ENCODE results near the gene RGL4.

Gene RGL4

DNA sequence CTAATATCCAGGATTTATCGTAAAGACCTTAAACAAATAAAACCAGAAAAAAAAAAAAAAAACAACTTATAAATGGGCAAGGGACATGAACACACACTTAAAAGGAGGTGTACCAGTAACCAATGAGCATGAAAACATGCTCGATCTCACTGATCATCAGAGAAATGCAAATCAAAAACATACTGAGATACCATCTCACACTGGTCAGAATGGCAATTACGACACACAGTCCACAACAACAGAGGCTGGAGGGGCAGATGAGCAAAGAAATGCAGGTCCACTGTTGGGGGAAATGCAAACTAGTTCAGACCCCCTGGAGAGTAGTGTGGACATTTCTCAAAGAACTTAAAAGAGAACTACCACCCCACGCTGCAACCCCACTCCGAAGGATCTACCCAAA is 13.2 kb downstream of the RGL4 start:
- H3K4me1 ChIP-seq (ENCODE audit: control insufficient read depth in 1 of 2, insufficient read depth in 2 of 2, low read length in 2 of 2) = no peaks in the 10 kb centered on the region
- no peak overlapping the region for H3K4me3 ChIP-seq (ENCODE audit: low read depth, low read length)
- H3K79me1 ChIP-seq (ENCODE audit: low read length) = no peaks in the 10 kb centered on the region
- H3K36me3 ChIP-seq (ENCODE audit: control insufficient read depth in 1 of 2, insufficient read depth in 2 of 2, low read length in 2 of 2) = peaks cover 13 to 44% of the 10 kb centered on the region in 2 experiments
- H3K27me3 ChIP-seq (ENCODE audit: insufficient read depth, low read length) = no peaks in the 10 kb centered on the region
- no peak overlapping the region for H3K4ac ChIP-seq (ENCODE audit: low read depth, low read length)
- H4K91ac ChIP-seq (ENCODE audit: low read depth, low read length) = no peak overlapping the region
- no peak overlapping the region for H3K23ac ChIP-seq (ENCODE audit: low read length)
- no peak overlapping the region for H4K12ac ChIP-seq (ENCODE audit: low read depth, low read length)
- H3K9me3 ChIP-seq (ENCODE audit: insufficient read depth, low read depth, low read length) = no peaks in the 10 kb centered on the region
- WGBS (ENCODE audit: extremely low coverage, insufficient coverage, insufficient read length) = no CpG with 5 or more reads among the region's 5 CpGs
- H3K79me2 ChIP-seq (ENCODE audit: control insufficient read depth, insufficient read depth, low read length, poor library complexity) = no peaks in the 10 kb centered on the region
- H3K18ac ChIP-seq (ENCODE audit: low read length) = no peak overlapping the region
- peak in 1 of 2 donors; percentile 5 for DNase-seq
- no peak overlapping the region for H2BK5ac ChIP-seq (ENCODE audit: low read depth, low read length, poor library complexity)
- no peak overlapping the region for H4K8ac ChIP-seq (ENCODE audit: low read depth, low read length)
- no peak overlapping the region for H2BK12ac ChIP-seq (ENCODE audit: low read length)
- no peak overlapping the region for H2BK120ac ChIP-seq (ENCODE audit: insufficient read depth, low read length, poor library complexity)
- no peak overlapping the region for H2AK5ac ChIP-seq (ENCODE audit: low read length)
- no peak overlapping the region for H3K4me2 ChIP-seq (ENCODE audit: low read length)
- H3K27ac ChIP-seq (ENCODE audit: low read depth, low read length) = no peak overlapping the region
- H3K14ac ChIP-seq (ENCODE audit: low read length) = no peak overlapping the region
- no peak overlapping the region for H2AFZ ChIP-seq (ENCODE audit: insufficient read depth, low read length, poor library complexity)
- H3K9ac ChIP-seq (ENCODE audit: low read length) = no peak overlapping the region

DNA sequence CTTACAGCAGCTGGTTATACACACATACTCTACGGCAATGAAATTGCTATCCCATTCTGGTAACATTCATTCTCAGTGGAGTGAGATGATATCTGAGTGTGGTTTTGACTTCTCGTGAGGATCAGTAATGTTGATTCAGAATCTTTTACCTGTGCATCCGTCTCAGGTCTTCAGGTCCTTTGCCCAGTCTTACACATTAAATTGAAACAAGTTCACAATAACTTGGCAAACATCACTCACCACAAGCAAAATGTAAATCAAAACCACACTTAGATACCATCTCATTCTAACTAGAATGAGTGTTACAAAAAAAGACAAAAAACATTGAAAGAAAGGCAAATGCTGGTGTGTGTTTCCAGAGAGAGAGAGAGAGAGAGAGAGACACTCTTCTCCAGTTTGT is 14.0 kb downstream of the RGL4 start:
- Histone ChIP-seq H3K36me3 (ENCODE audit: control insufficient read depth in 1 of 2, insufficient read depth in 2 of 2, low read length in 2 of 2) (peaks cover 15 to 47% of the 10 kb centered on the region in 2 experiments), H4K8ac (ENCODE audit: low read depth, low read length) (no peak overlapping the region), H2BK5ac (ENCODE audit: low read depth, low read length, poor library complexity) (no peak overlapping the region), H2BK120ac (ENCODE audit: insufficient read depth, low read length, poor library complexity) (no peak overlapping the region), H3K4me1 (ENCODE audit: control insufficient read depth in 1 of 2, insufficient read depth in 2 of 2, low read length in 2 of 2) (no peaks in the 10 kb centered on the region), H4K12ac (ENCODE audit: low read depth, low read length) (no peak overlapping the region), H2BK12ac (ENCODE audit: low read length) (no peak overlapping the region), H2AK5ac (ENCODE audit: low read length) (no peak overlapping the region), H3K9ac (ENCODE audit: low read length) (no peak overlapping the region), H3K79me1 (ENCODE audit: low read length) (no peaks in the 10 kb centered on the region), H4K91ac (ENCODE audit: low read depth, low read length) (no peak overlapping the region), H3K14ac (ENCODE audit: low read length) (no peak overlapping the region), H3K18ac (ENCODE audit: low read length) (no peak overlapping the region), H3K27ac (ENCODE audit: low read depth, low read length) (no peak overlapping the region), H3K4me2 (ENCODE audit: low read length) (no peak overlapping the region), H3K23ac (ENCODE audit: low read length) (no peak overlapping the region), H3K27me3 (ENCODE audit: insufficient read depth, low read length) (no peaks in the 10 kb centered on the region), H2AFZ (ENCODE audit: insufficient read depth, low read length, poor library complexity) (no peak overlapping the region), H3K4me3 (ENCODE audit: low read depth, low read length) (no peak overlapping the region), H3K4ac (ENCODE audit: low read depth, low read length) (no peak overlapping the region), H3K79me2 (ENCODE audit: control insufficient read depth, insufficient read depth, low read length, poor library complexity) (no peaks in the 10 kb centered on the region), H3K9me3 (ENCODE audit: insufficient read depth, low read depth, low read length) (no peaks in the 10 kb centered on the region)
- WGBS (ENCODE audit: extremely low coverage, insufficient coverage, insufficient read length) = no CpG with 5 or more reads among the region's 3 CpGs
- DNase-seq = no peak

DNA sequence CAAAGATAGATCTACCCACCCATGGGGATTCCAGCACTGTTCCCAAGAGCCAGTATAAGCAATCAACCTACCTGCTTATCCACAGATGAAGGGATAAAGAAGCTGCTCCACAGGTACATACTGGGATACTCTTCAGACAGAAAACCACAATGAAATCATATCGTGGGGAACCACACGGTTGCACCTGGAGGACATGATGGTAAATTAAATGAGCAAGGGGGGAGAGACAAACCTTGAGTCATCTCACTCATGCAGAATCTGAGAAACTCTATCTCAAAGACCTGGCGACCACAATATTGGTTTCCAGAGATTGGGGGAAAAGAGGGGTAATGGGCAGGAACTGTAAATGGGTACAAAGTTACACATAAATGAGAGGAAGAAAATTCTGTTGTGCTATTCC is 14.5 kb downstream of the RGL4 start:
- Histone ChIP-seq H4K8ac (ENCODE audit: low read depth, low read length) (no peak overlapping the region), H3K36me3 (ENCODE audit: control insufficient read depth in 1 of 2, insufficient read depth in 2 of 2, low read length in 2 of 2) (peaks cover 15 to 51% of the 10 kb centered on the region in 2 experiments), H3K14ac (ENCODE audit: low read length) (no peak overlapping the region), H3K4me3 (ENCODE audit: low read depth, low read length) (no peak overlapping the region), H2AFZ (ENCODE audit: insufficient read depth, low read length, poor library complexity) (no peak overlapping the region), H2BK120ac (ENCODE audit: insufficient read depth, low read length, poor library complexity) (no peak overlapping the region), H3K4me2 (ENCODE audit: low read length) (no peak overlapping the region), H3K18ac (ENCODE audit: low read length) (no peak overlapping the region), H3K4ac (ENCODE audit: low read depth, low read length) (no peak overlapping the region), H3K79me1 (ENCODE audit: low read length) (no peaks in the 10 kb centered on the region), H4K91ac (ENCODE audit: low read depth, low read length) (no peak overlapping the region), H3K4me1 (ENCODE audit: control insufficient read depth in 1 of 2, insufficient read depth in 2 of 2, low read length in 2 of 2) (no peaks in the 10 kb centered on the region), H2BK12ac (ENCODE audit: low read length) (no peak overlapping the region), H3K27ac (ENCODE audit: low read depth, low read length) (no peak overlapping the region), H3K23ac (ENCODE audit: low read length) (no peak overlapping the region), H4K12ac (ENCODE audit: low read depth, low read length) (no peak overlapping the region), H3K27me3 (ENCODE audit: insufficient read depth, low read length) (no peaks in the 10 kb centered on the region), H2AK5ac (ENCODE audit: low read length) (no peak overlapping the region), H2BK5ac (ENCODE audit: low read depth, low read length, poor library complexity) (no peak overlapping the region), H3K9ac (ENCODE audit: low read length) (no peak overlapping the region), H3K9me3 (ENCODE audit: insufficient read depth, low read depth, low read length) (no peaks in the 10 kb centered on the region), H3K79me2 (ENCODE audit: control insufficient read depth, insufficient read depth, low read length, poor library complexity) (no peaks in the 10 kb centered on the region)
- DNase-seq = no peak
- no CpG with 5 or more reads among the region's 3 CpGs for WGBS (ENCODE audit: extremely low coverage, insufficient coverage, insufficient read length)

- no peak overlapping the region for H2BK120ac ChIP-seq (ENCODE audit: insufficient read depth, low read length, poor library complexity)
- no peak overlapping the region for H2BK5ac ChIP-seq (ENCODE audit: low read depth, low read length, poor library complexity)
- WGBS (ENCODE audit: extremely low coverage, insufficient coverage, insufficient read length) = no CpG with 5 or more reads among the region's 1 CpG
- no peak overlapping the region for H4K12ac ChIP-seq (ENCODE audit: low read depth, low read length)
- H3K4me2 ChIP-seq (ENCODE audit: low read length) = no peak overlapping the region
- H3K36me3 ChIP-seq (ENCODE audit: control insufficient read depth in 1 of 2, insufficient read depth in 2 of 2, low read length in 2 of 2) = peaks cover 20 to 57% of the 10 kb centered on the region in 2 experiments
- H4K8ac ChIP-seq (ENCODE audit: low read depth, low read length) = no peak overlapping the region
- H3K27ac ChIP-seq (ENCODE audit: low read depth, low read length) = no peak overlapping the region
- H3K9ac ChIP-seq (ENCODE audit: low read length) = no peak overlapping the region
- H3K18ac ChIP-seq (ENCODE audit: low read length) = no peak overlapping the region
- H3K79me1 ChIP-seq (ENCODE audit: low read length) = no peaks in the 10 kb centered on the region
- H3K79me2 ChIP-seq (ENCODE audit: control insufficient read depth, insufficient read depth, low read length, poor library complexity) = no peaks in the 10 kb centered on the region
- H3K4ac ChIP-seq (ENCODE audit: low read depth, low read length) = no peak overlapping the region
- no peak overlapping the region for H3K4me3 ChIP-seq (ENCODE audit: low read depth, low read length)
- H3K23ac ChIP-seq (ENCODE audit: low read length) = no peak overlapping the region
- H2BK12ac ChIP-seq (ENCODE audit: low read length) = no peak overlapping the region
- H3K14ac ChIP-seq (ENCODE audit: low read length) = no peak overlapping the region
- H3K4me1 ChIP-seq (ENCODE audit: control insufficient read depth in 1 of 2, insufficient read depth in 2 of 2, low read length in 2 of 2) = no peaks in the 10 kb centered on the region
- H2AK5ac ChIP-seq (ENCODE audit: low read length) = no peak overlapping the region
- H2AFZ ChIP-seq (ENCODE audit: insufficient read depth, low read length, poor library complexity) = no peak overlapping the region
- DNase-seq = no peak
- no peaks in the 10 kb centered on the region for H3K27me3 ChIP-seq (ENCODE audit: insufficient read depth, low read length)
- no peak overlapping the region for H4K91ac ChIP-seq (ENCODE audit: low read depth, low read length)
- no peaks in the 10 kb centered on the region for H3K9me3 ChIP-seq (ENCODE audit: insufficient read depth, low read depth, low read length)
Observed at GRCh38 chr22:23708270-23708669, 17.5 kb downstream of the RGL4 start.

Data from trophoblast cell (in vitro differentiated cells and primary cell).